Measurements from ENCODE around the gene SAE1.

Gene SAE1

GRCh38 chr19:47102346-47103060 is 28.1 kb upstream of the SAE1 start:
- DNase-seq (ENCODE audit: extremely low spot score), result no peak
- ChIA-PET CTCF (interaction anchor here (0.8 to 1.1 kb wide), 4 partner anchors 9 to 142 kb away, joined by 3 to 4 read pairs (median 4); no protein-coding TSS in a partner anchor), POLR2A (interaction anchor here (0.7 to 1.9 kb wide), 2 partner anchors 10 to 11 kb away, joined by 4 read pairs; partner anchors contain the start of gene ZC3H4)
- no peak for TF ChIP-seq CTCF (IDR thresholded peaks at IDR 0.05; ENCODE audit: control extremely low read depth, extremely low read depth, low read depth, missing control alignments)

DNA sequence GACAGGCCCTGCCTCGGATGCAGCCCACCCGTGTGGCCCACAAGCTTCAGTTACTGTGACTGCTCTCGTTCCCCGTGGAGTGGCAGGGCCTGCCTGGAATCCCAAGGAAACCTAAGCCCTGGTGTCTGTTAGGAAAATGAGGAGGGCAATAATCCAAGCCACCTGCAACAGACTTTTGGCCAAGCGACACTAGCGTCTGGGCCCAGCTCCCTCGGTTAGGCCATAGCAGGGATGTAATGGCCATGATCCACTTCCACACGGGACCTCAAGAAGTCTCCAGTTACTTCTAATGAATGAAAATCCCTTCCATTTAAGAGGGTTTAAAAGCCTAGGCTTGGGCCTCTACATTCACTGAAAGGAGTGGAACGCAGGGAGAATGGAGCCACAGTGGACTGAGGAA is 26.0 kb upstream of the SAE1 start:
- CTCF ChIA-PET, result no interaction called here
- no peak for TF ChIP-seq CTCF (IDR thresholded peaks at IDR 0.05; ENCODE audit: control extremely low read depth, extremely low read depth, low read depth, missing control alignments)
- no peak for DNase-seq (ENCODE audit: extremely low spot score)
- POLR2A ChIA-PET, result no interaction called here

GRCh38 chr19:47105874-47106273 is 24.8 kb upstream of the SAE1 start:
- DNase-seq (ENCODE audit: extremely low spot score), result no peak
- no peak for TF ChIP-seq CTCF (IDR thresholded peaks at IDR 0.05; ENCODE audit: control extremely low read depth, extremely low read depth, low read depth, missing control alignments)
- ChIA-PET POLR2A (interaction anchor here (0.5 to 1.1 kb wide), 3 partner anchors 11 to 151 kb away, joined by 3 to 4 read pairs (median 4); partner anchors contain the start of gene CCDC9), CTCF (interaction anchor here (0.8 to 3.6 kb wide), 6 partner anchors 9 to 25 kb away, joined by 3 to 12 read pairs (median 3); no protein-coding TSS in a partner anchor)

- ChIA-PET CTCF (interaction anchor here (1.0 to 3.6 kb wide), 6 partner anchors 10 to 137 kb away, joined by 3 to 12 read pairs (median 3); no protein-coding TSS in a partner anchor), POLR2A (no interaction called here)
- TF ChIP-seq CTCF (IDR thresholded peaks at IDR 0.05; ENCODE audit: control extremely low read depth, extremely low read depth, low read depth, missing control alignments), result no peak
- DNase-seq (ENCODE audit: extremely low spot score), result no peak
Measured at GRCh38 chr19:47106821-47107201, 23.8 kb upstream of the SAE1 start.

GRCh38 chr19:47107202-47107952 is 23.3 kb upstream of the SAE1 start:
- POLR2A ChIA-PET, result no interaction called here
- no peak for DNase-seq (ENCODE audit: extremely low spot score)
- CTCF ChIA-PET, result interaction anchor here (1.2 to 3.6 kb wide), 5 partner anchors 11 to 137 kb away, joined by 3 to 12 read pairs (median 4); no protein-coding TSS in a partner anchor
- no peak for TF ChIP-seq CTCF (IDR thresholded peaks at IDR 0.05; ENCODE audit: control extremely low read depth, extremely low read depth, low read depth, missing control alignments)

DNA sequence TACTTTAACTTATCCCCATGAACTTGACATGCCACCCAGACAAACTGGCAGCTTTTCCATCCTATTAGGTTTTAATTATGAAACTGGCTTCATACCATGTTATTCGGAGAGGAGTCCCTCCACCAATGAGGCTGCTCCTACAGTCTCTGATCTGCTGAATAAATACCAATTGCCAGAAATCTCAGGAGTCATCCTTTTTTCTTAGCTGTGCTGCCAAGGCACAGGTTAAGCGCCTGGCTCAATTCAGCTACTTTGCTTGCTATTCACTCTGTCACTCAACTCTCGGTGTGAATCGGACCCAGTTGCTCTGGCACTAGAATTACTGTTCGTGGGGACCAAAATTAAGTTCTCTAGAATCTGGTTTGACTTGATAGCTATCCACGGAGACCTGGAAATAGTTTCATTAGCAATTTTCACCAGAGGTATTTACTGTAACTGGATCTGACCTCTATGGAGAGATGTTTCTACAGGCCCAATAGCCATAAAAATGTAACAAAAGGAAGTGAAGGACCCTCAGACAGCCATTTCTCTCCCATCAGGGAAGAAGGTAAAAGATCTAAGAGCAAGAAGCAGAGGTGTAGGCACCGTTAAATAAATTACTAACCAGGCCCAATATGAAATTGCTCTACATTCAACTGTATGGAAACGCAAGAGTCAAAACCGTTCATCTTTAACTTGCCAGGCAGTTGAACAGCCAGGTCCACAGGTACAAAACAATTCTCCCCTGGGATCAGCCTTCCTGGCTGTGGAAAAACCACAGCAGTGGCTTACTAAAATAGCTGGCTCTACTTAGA is 22.5 kb upstream of the SAE1 start:
- ChIA-PET CTCF (interaction anchor here (1.4 to 3.6 kb wide), 3 partner anchors 12 to 136 kb away, joined by 4 to 12 read pairs (median 5); no protein-coding TSS in a partner anchor), POLR2A (no interaction called here)
- DNase-seq (ENCODE audit: extremely low spot score), result no peak
- no peak for TF ChIP-seq CTCF (IDR thresholded peaks at IDR 0.05; ENCODE audit: control extremely low read depth, extremely low read depth, low read depth, missing control alignments)
